ENCODE results near the gene STARD4. TPM values are rescaled to one million over a fixed set of nuclear protein-coding genes. Genes with fewer than 3 reads are reported as not detected.
A peak's percentile ranks its signal among the peaks of the same experiment; 100 is the strongest.

Gene STARD4
- polyA plus RNA-seq, 1 of the 3 experiments (the other 2 are of a cell fraction): 10.0 TPM

GRCh38 chr5:111461255-111461671, 51.1 kb downstream of the STARD4 start (continued):
- TF ChIP-seq PBX3 (IDR thresholded peaks at IDR 0.05): no peak
- no peak for TF ChIP-seq MXI1 (IDR thresholded peaks at IDR 0.05; ENCODE audit: low read depth, low read length)
- no peak for TF ChIP-seq MEF2A (IDR thresholded peaks at IDR 0.05; ENCODE audit: borderline replicate concordance, low read depth)
- TF ChIP-seq RXRA (IDR thresholded peaks at IDR 0.05; ENCODE audit: borderline replicate concordance, low read depth): no peak
- TF ChIP-seq RFX5 (IDR thresholded peaks at IDR 0.05; ENCODE audit: low read length): no peak

- DNase-seq: no peak
- no peaks in the 10 kb centered on the region for H3K27me3 ChIP-seq (ENCODE audit: insufficient read depth)
- H4K20me1 ChIP-seq (ENCODE audit: insufficient read depth): no peaks in the 10 kb centered on the region
- H3F3A ChIP-seq (replicated peaks; ENCODE audit: insufficient read depth): peaks cover 15% of the 10 kb centered on the region
- H3K9me3 ChIP-seq: no peaks in the 10 kb centered on the region
- H3K9ac ChIP-seq: peak overlapping the region; percentile 72; the same call in 1 of the 2 replicates
- H3K4me3 ChIP-seq (ENCODE audit: low read depth in 2 of 2, low read length in 1 of 2): no peak overlapping the region
- H3K27ac ChIP-seq (ENCODE audit: low read depth in 2 of 2, low read length in 1 of 2): peak overlapping the region; percentile 96 to 99
- peaks cover 13 to 29% of the 10 kb centered on the region in 2 experiments; a peak in 3 of 4 replicates for H3K4me1 ChIP-seq (ENCODE audit: control insufficient read depth in 1 of 2, insufficient read depth in 2 of 2, low read depth in 1 of 2, low read length in 1 of 2)
- no peaks in the 10 kb centered on the region for H3K9me2 ChIP-seq
- H2AFZ ChIP-seq (ENCODE audit: low read depth): no peak overlapping the region
- ChIA-PET POLR2A (interaction anchor here (2.1 kb wide), 1 partner anchor 68 kb away, joined by 9 read pairs; no protein-coding TSS in a partner anchor), CTCF (interaction anchor here (1.3 to 2.4 kb wide), 2 partner anchors 20 to 68 kb away, joined by 4 to 10 read pairs; no protein-coding TSS in a partner anchor)
- H3K4me2 ChIP-seq: peak overlapping the region; percentile 84
- TF ChIP-seq RFX5 (IDR thresholded peaks at IDR 0.05; ENCODE audit: low read length) (no peak), MXI1 (IDR thresholded peaks at IDR 0.05; ENCODE audit: low read depth, low read length) (no peak), FOXM1 (IDR thresholded peaks at IDR 0.05; ENCODE audit: low read depth) (no peak), USF1 (IDR thresholded peaks at IDR 0.05; ENCODE audit: borderline replicate concordance, low read depth) (no peak), NFIC (IDR thresholded peaks at IDR 0.05; ENCODE audit: borderline replicate concordance) (no peak), RAD21 (IDR thresholded peaks at IDR 0.05; ENCODE audit: low read length) (no peak), EP300 (IDR thresholded peaks at IDR 0.05; ENCODE audit: borderline replicate concordance in 1 of 2, low read depth in 1 of 2, low read length in 1 of 2) (no peak), MAX (IDR thresholded peaks at IDR 0.05; ENCODE audit: low read depth) (no peak), CHD2 (IDR thresholded peaks at IDR 0.05; ENCODE audit: low read length, partially characterized antibody) (no peak), NRF1 (IDR thresholded peaks at IDR 0.05; ENCODE audit: low read depth, low read length) (no peak), CTCF (IDR thresholded peaks at IDR 0.05) (no peak), SMC3 (IDR thresholded peaks at IDR 0.05; ENCODE audit: low read depth, low read length) (no peak)
- TF ChIP-seq, protein P1, sequence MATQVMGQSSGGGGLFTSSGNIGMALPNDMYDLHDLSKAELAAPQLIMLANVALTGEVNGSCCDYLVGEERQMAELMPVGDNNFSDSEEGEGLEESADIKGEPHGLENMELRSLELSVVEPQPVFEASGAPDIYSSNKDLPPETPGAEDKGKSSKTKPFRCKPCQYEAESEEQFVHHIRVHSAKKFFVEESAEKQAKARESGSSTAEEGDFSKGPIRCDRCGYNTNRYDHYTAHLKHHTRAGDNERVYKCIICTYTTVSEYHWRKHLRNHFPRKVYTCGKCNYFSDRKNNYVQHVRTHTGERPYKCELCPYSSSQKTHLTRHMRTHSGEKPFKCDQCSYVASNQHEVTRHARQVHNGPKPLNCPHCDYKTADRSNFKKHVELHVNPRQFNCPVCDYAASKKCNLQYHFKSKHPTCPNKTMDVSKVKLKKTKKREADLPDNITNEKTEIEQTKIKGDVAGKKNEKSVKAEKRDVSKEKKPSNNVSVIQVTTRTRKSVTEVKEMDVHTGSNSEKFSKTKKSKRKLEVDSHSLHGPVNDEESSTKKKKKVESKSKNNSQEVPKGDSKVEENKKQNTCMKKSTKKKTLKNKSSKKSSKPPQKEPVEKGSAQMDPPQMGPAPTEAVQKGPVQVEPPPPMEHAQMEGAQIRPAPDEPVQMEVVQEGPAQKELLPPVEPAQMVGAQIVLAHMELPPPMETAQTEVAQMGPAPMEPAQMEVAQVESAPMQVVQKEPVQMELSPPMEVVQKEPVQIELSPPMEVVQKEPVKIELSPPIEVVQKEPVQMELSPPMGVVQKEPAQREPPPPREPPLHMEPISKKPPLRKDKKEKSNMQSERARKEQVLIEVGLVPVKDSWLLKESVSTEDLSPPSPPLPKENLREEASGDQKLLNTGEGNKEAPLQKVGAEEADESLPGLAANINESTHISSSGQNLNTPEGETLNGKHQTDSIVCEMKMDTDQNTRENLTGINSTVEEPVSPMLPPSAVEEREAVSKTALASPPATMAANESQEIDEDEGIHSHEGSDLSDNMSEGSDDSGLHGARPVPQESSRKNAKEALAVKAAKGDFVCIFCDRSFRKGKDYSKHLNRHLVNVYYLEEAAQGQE (IDR thresholded peaks at IDR 0.05; ENCODE audit: low read depth, low read length): no peak
- TF ChIP-seq, protein P2, sequence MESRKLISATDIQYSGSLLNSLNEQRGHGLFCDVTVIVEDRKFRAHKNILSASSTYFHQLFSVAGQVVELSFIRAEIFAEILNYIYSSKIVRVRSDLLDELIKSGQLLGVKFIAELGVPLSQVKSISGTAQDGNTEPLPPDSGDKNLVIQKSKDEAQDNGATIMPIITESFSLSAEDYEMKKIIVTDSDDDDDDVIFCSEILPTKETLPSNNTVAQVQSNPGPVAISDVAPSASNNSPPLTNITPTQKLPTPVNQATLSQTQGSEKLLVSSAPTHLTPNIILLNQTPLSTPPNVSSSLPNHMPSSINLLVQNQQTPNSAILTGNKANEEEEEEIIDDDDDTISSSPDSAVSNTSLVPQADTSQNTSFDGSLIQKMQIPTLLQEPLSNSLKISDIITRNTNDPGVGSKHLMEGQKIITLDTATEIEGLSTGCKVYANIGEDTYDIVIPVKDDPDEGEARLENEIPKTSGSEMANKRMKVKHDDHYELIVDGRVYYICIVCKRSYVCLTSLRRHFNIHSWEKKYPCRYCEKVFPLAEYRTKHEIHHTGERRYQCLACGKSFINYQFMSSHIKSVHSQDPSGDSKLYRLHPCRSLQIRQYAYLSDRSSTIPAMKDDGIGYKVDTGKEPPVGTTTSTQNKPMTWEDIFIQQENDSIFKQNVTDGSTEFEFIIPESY (IDR thresholded peaks at IDR 0.05; ENCODE audit: borderline replicate concordance, low read depth): no peak
- TF ChIP-seq, protein P3, sequence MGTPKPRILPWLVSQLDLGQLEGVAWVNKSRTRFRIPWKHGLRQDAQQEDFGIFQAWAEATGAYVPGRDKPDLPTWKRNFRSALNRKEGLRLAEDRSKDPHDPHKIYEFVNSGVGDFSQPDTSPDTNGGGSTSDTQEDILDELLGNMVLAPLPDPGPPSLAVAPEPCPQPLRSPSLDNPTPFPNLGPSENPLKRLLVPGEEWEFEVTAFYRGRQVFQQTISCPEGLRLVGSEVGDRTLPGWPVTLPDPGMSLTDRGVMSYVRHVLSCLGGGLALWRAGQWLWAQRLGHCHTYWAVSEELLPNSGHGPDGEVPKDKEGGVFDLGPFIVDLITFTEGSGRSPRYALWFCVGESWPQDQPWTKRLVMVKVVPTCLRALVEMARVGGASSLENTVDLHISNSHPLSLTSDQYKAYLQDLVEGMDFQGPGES (IDR thresholded peaks at IDR 0.05; ENCODE audit: low read depth, low read length): no peak
- WGBS (ENCODE audit: low lambda C conversion rate): 58% methylated on average over 2 of the region's 2 CpGs
- no peaks in the 10 kb centered on the region for H3K79me2 ChIP-seq (ENCODE audit: insufficient read depth)
- H3K36me3 ChIP-seq (replicated peaks in 1 of 2; ENCODE audit: control insufficient read depth in 1 of 2, insufficient read depth in 2 of 2, low read length in 1 of 2): no peaks in the 10 kb centered on the region
Observed at GRCh38 chr5:111454776-111455175, 57.6 kb downstream of the STARD4 start.

Data from SK-N-SH (cell line).